H1 (cell line): Measurements from ENCODE around the gene TXNDC5. TPM values are rescaled to one million over a fixed set of nuclear protein-coding genes. Genes with fewer than 3 reads are reported as not detected.

Source experiments
- CTCF ChIP-seq, 3 experiments: IDR thresholded peaks; 1 replicate in 2 of 3; 2 replicates in 1 of 3; pipeline versions ENCODE4 v1.5.1 to v1.6.1; 2011; ENCODE audit warnings: low read length in 3 of 3, mild to moderate bottlenecking in 3 of 3, inconsistent platforms in 2 of 3, low read depth in 1 of 3, moderate library complexity in 1 of 3; ENCODE audit not compliant: insufficient read depth in 1 of 3; ENCODE audit errors: control extremely low read depth in 1 of 3
- SAP30 ChIP-seq: fragments of 300-600 bp; sonication (generic); IDR thresholded peaks from 2 replicates; pipeline ENCODE4 v1.7.1; 2012; ENCODE audit warnings: low read length, moderate library complexity, mild to moderate bottlenecking, inconsistent platforms; ENCODE audit not compliant: insufficient read depth, insufficient replicate concordance
- SRF ChIP-seq: IDR thresholded peaks from 2 replicates; pipeline ENCODE4 v1.6.1; 2011; ENCODE audit warnings: mild to moderate bottlenecking, low read depth, low read length, moderate library complexity
- polyA plus RNA-seq, 7 experiments: library from polyadenylated mRNA; depleted of rRNA in 3 of 7; stranded (reverse) in 5 of 7; unstranded in 2 of 7; fragments of >200 nt in 5 of 7; fragments of 200-250 nt in 2 of 7; gene quantifications; 1 replicate in 5 of 7; 2 replicates in 1 of 7; 4 replicates in 1 of 7; pipeline versions ENCODE4 v1.2.1 to v1.2.3, GENCODE V29; 2011 to 2013; ENCODE audit warnings: missing spikeins in 2 of 7, mixed read lengths in 2 of 7
- total RNA-seq: library from RNA; stranded (reverse); fragmentation: NEBNext Ultra II Directional; extraction: Animal tissue kit (Norgen Biotek cat#: 25700); gene quantifications from 2 replicates; pipeline ENCODE4 v1.2.1, GENCODE V29; 2021

Gene TXNDC5
- total and polyA plus RNA-seq, 2 of the 8 experiments (the other 6 are each of a cell fraction or from before 2014, with no cell fraction given): 114 to 172 TPM

GRCh38 chr6:7909323-7910276, 988 bp downstream of the TXNDC5 start (continued):
- TF ChIP-seq CTCF (IDR thresholded peaks at IDR 0.05; ENCODE audit: control extremely low read depth in 1 of 3, insufficient read depth in 1 of 3, low read depth in 1 of 3, low read length in 3 of 3): no peak
- TF ChIP-seq SRF: no peak
- no peak for TF ChIP-seq SAP30
- TF ChIP-seq, all 59 proteins: peak for 11
